ACC112 (cell line): Measurements from ENCODE around the gene ZNF519.

Experiments used
- H2AFZ ChIP-seq: fragments of 200-600 bp; sonication (generic); one replicate; pipeline ENCODE4 v1.6.0; 2017; ENCODE audit warnings: antibody characterized with exemption, low read length; ENCODE audit not compliant: unreplicated experiment
- H3K27ac ChIP-seq: fragments of 200-600 bp; sonication (generic); 2 replicates; pipeline ENCODE4 v1.5.1; 2014; ENCODE audit warnings: low read depth, mild to moderate bottlenecking, antibody characterized with exemption, low read length, moderate library complexity
- H3K27me3 ChIP-seq: fragments of 200-600 bp; sonication (generic); 2 replicates; pipeline ENCODE4 v1.6.1; 2014; ENCODE audit warnings: mild to moderate bottlenecking, antibody characterized with exemption, low read length, moderate library complexity, mixed read lengths; ENCODE audit not compliant: insufficient read depth
- H3K36me3 ChIP-seq: fragments of 200-600 bp; sonication (generic); 2 replicates; pipeline ENCODE4 v1.6.1; 2016; ENCODE audit warnings: mild to moderate bottlenecking, antibody characterized with exemption, low read length, moderate library complexity, mixed read lengths; ENCODE audit not compliant: insufficient read depth
- H3K4me1 ChIP-seq: fragments of 200-600 bp; sonication (generic); one replicate; pipeline ENCODE4 v1.6.1; 2016; ENCODE audit warnings: low read length, mixed read lengths; ENCODE audit not compliant: insufficient read depth, unreplicated experiment, control insufficient read depth
- H3K4me3 ChIP-seq: fragments of 200-600 bp; sonication (generic); 2 replicates; pipeline ENCODE4 v1.5.1; 2014; ENCODE audit warnings: mild to moderate bottlenecking, low read depth, low read length
- H3K79me2 ChIP-seq: fragments of 200-600 bp; sonication (generic); one replicate; pipeline ENCODE4 v1.6.0; 2016; ENCODE audit warnings: low read length; ENCODE audit not compliant: control insufficient read depth, unreplicated experiment, insufficient read depth

The ZNF519 gene

GRCh38 chr18:14092625-14093306, 39.5 kb downstream of the ZNF519 start:
- Histone ChIP-seq H3K36me3 (no peaks in the 10 kb centered on the region), H3K4me3 (no peak overlapping the region), H3K27me3 (no peaks in the 10 kb centered on the region), H3K79me2 (no peaks in the 10 kb centered on the region), H2AFZ (no peak overlapping the region), H3K27ac (no peak overlapping the region), H3K4me1 (no peaks in the 10 kb centered on the region)

GRCh38 chr18:14089781-14090180, 42.5 kb downstream of the ZNF519 start:
- H3K36me3 ChIP-seq = no peaks in the 10 kb centered on the region
- H3K27ac ChIP-seq = no peak overlapping the region
- peaks cover 4% of the 10 kb centered on the region for H3K4me1 ChIP-seq
- H3K79me2 ChIP-seq = no peaks in the 10 kb centered on the region
- H3K27me3 ChIP-seq = no peaks in the 10 kb centered on the region
- no peak overlapping the region for H3K4me3 ChIP-seq
- no peak overlapping the region for H2AFZ ChIP-seq

DNA sequence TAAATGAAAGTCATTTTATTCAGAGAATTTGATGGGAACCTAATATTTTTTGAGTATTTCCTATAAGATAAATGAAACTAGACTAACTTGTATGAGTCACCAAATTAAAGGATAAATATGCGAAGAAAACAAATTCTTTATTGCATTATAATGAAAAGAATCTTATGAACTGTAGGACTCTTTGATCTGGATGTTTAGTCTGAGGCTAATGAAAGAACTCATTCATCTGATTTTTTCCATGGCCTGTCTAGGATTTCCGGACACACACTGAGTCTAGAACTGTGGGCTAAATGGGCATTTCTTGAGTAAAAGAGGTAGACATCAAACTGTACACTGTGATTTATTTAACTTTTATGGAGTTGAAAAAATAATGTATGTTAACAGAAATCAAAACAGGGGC, 43.0 kb downstream of the ZNF519 start:
- H3K27me3 ChIP-seq = no peaks in the 10 kb centered on the region
- H2AFZ ChIP-seq = no peak overlapping the region
- peaks cover 4% of the 10 kb centered on the region for H3K4me1 ChIP-seq
- H3K4me3 ChIP-seq = no peak overlapping the region
- H3K79me2 ChIP-seq = no peaks in the 10 kb centered on the region
- H3K36me3 ChIP-seq = no peaks in the 10 kb centered on the region
- no peak overlapping the region for H3K27ac ChIP-seq

DNA sequence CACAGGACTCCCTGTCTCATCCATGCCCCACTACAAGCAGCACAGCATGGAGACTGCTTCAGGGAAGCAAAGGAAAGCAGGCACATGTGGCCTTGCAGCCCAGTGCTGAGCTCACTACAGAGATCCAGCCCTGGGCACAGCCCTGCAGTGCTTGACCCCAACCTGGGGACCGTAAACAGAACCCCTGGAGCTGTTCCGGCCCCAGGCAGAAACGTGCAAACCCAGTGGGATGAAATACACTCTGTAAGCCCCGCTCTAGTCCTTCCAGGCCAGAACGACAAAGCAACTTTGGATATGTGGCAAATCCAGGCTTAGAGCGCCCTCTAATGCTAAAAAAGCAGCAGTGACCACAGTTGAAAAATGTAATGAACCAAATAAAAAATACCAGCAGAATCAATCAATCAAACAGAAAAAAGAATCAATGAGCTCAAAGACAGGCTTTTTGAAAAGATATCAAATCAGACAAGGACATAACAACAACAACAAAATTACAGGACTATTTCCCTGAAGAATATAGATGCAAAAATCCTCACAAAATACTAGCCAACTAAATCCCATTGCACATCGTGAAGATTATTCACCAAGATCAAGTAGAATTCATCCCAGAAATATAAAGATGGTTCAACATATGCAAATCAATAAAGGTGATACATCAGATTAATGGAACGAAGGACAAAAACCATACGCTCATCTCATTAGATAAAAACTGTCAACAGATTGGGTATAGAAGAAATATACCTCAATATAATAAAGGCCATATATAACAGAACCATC, 45.6 kb downstream of the ZNF519 start:
- no peaks in the 10 kb centered on the region for H3K36me3 ChIP-seq
- H2AFZ ChIP-seq = no peak overlapping the region
- H3K27me3 ChIP-seq = no peaks in the 10 kb centered on the region
- no peak overlapping the region for H3K27ac ChIP-seq
- H3K79me2 ChIP-seq = no peaks in the 10 kb centered on the region
- peaks cover 4% of the 10 kb centered on the region for H3K4me1 ChIP-seq
- H3K4me3 ChIP-seq = no peak overlapping the region

DNA sequence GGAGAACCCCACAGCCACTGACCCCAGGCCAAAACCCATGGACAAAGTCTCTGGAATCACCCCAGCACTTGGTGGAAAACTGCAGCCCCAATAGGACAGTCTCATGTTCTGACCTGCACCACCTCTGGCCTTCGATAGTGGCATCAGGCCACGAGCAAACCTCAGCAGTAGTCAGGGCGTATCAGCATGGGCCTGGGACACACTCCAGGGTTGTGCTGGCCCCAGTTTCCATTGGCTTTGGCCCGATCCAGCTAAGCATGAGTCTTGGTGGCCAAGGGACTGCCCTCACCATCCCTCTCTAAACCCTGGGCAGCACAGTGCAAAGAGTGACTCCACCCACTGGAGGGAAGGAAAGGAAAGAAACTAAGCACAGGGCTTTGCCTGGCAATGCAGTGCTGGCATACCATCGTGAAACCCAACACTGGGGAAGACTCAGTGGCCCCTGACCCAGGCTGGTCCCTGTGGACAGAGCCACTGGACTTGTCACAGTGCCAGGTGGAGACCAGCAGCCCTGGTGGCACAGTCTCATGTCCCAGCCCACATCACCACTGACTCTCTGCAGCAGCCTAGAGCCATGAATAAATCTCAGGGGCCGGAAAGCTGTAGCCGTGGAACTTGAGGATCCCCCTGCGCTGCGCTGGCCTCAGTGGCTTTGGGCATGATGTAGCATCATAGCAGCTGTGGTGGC, 46.3 kb downstream of the ZNF519 start:
- no peaks in the 10 kb centered on the region for H3K36me3 ChIP-seq
- no peaks in the 10 kb centered on the region for H3K79me2 ChIP-seq
- no peak overlapping the region for H3K27ac ChIP-seq
- peaks cover 4% of the 10 kb centered on the region for H3K4me1 ChIP-seq
- H3K4me3 ChIP-seq = no peak overlapping the region
- no peaks in the 10 kb centered on the region for H3K27me3 ChIP-seq
- H2AFZ ChIP-seq = no peak overlapping the region

- Histone ChIP-seq H3K36me3 (no peaks in the 10 kb centered on the region), H3K4me1 (no peaks in the 10 kb centered on the region), H3K79me2 (no peaks in the 10 kb centered on the region), H2AFZ (no peak overlapping the region), H3K4me3 (no peak overlapping the region), H3K27ac (no peak overlapping the region), H3K27me3 (no peaks in the 10 kb centered on the region)
These were observed 57.0 kb downstream of the ZNF519 start for GRCh38 chr18:14075196-14075595.

GRCh38 chr18:14074187-14074586, 58.0 kb downstream of the ZNF519 start:
- Histone ChIP-seq H2AFZ (no peak overlapping the region), H3K4me1 (no peaks in the 10 kb centered on the region), H3K27ac (no peak overlapping the region), H3K79me2 (no peaks in the 10 kb centered on the region), H3K27me3 (no peaks in the 10 kb centered on the region), H3K4me3 (no peak overlapping the region), H3K36me3 (no peaks in the 10 kb centered on the region)

DNA sequence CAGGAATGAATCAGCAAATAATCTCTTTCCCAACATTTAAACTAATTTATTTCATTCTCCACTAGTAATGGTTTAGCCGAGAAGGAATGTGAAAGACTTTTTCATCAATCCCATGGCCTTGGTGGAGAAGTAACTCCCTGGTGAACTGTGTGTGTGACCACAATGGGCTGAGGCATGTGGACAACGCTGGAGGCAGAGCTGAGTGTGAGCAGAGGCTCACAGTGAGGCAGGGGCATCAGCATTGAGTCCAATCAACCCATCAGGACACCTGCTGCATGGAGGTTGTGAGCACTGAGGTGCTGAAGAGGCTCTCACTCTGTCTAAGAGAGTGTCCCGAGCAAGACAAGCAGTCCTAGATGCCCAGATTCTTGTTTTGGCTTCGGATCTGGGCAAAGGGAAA, 78.6 kb downstream of the ZNF519 start:
- Histone ChIP-seq H3K36me3 (no peaks in the 10 kb centered on the region), H2AFZ (no peak overlapping the region), H3K4me3 (no peak overlapping the region), H3K27ac (no peak overlapping the region), H3K4me1 (no peaks in the 10 kb centered on the region), H3K27me3 (peaks cover 5% of the 10 kb centered on the region; the same call in 1 of the 2 replicates), H3K79me2 (no peaks in the 10 kb centered on the region)
